Measurements from ENCODE around the gene CEMIP. TPM values are rescaled to one million over a fixed set of nuclear protein-coding genes. Genes with fewer than 3 reads are reported as not detected.

CEMIP gene
- total RNA-seq, 1 donor from 2014 or later, result not detected

DNA sequence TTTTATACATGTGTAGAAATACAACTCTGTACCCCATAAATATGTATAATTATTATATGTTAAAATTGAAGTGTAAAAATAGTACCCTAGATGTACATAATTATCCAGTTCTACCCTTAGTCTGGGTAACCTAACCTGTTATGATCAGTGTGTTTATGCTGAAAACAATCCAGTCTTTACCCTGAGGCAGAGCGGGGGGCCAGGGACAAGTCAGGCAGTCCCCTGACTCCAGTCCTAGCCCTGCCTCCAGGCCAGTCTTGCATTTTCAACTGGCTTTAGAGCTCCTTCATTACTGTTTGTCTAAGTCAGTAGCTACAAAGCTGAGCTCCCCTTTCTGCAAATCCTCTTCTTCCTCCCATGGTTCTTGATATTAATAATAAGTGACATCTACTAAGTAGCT lies 207.3 kb downstream of the CEMIP start:
- no peak overlapping the region for H3K27ac Mint-ChIP-seq
- Histone ChIP-seq H3F3A (ENCODE audit: low read depth) (peaks cover 12% of the 10 kb centered on the region), H3K4me2 (no peak overlapping the region), H3K4me3 (no peak overlapping the region), H3K9ac (no peak overlapping the region), H3K27me3 (no peaks in the 10 kb centered on the region), H3K36me3 (no peaks in the 10 kb centered on the region), H3K4me1 (peaks cover 27% of the 10 kb centered on the region), H3K9me3 (ENCODE audit: low read depth) (no peaks in the 10 kb centered on the region), H2AFZ (replicated peaks) (no peak overlapping the region), H3K79me2 (ENCODE audit: low read depth) (peaks cover 79% of the 10 kb centered on the region), H4K20me1 (ENCODE audit: low read depth) (peaks cover 55% of the 10 kb centered on the region), H3K27ac (no peak overlapping the region)
- no peak for DNase-seq (ENCODE audit: low spot score)
- peaks cover 5% of the 10 kb centered on the region for H3K36me3 Mint-ChIP-seq
- H3K27me3 Mint-ChIP-seq (ENCODE audit: insufficient read depth, low read depth), result no peaks in the 10 kb centered on the region
- no peaks in the 10 kb centered on the region for H3K9me3 Mint-ChIP-seq
- H3K4me3 Mint-ChIP-seq, result no peak overlapping the region
- no peak for TF ChIP-seq EZH2phosphoT487 (IDR thresholded peaks at IDR 0.05)
- TF ChIP-seq, protein P1, sequence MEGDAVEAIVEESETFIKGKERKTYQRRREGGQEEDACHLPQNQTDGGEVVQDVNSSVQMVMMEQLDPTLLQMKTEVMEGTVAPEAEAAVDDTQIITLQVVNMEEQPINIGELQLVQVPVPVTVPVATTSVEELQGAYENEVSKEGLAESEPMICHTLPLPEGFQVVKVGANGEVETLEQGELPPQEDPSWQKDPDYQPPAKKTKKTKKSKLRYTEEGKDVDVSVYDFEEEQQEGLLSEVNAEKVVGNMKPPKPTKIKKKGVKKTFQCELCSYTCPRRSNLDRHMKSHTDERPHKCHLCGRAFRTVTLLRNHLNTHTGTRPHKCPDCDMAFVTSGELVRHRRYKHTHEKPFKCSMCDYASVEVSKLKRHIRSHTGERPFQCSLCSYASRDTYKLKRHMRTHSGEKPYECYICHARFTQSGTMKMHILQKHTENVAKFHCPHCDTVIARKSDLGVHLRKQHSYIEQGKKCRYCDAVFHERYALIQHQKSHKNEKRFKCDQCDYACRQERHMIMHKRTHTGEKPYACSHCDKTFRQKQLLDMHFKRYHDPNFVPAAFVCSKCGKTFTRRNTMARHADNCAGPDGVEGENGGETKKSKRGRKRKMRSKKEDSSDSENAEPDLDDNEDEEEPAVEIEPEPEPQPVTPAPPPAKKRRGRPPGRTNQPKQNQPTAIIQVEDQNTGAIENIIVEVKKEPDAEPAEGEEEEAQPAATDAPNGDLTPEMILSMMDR (IDR thresholded peaks at IDR 0.05), result no peak
- no peak for TF ChIP-seq EZH2 (IDR thresholded peaks at IDR 0.05)
- peaks cover 25% of the 10 kb centered on the region for H3K4me1 Mint-ChIP-seq

DNA sequence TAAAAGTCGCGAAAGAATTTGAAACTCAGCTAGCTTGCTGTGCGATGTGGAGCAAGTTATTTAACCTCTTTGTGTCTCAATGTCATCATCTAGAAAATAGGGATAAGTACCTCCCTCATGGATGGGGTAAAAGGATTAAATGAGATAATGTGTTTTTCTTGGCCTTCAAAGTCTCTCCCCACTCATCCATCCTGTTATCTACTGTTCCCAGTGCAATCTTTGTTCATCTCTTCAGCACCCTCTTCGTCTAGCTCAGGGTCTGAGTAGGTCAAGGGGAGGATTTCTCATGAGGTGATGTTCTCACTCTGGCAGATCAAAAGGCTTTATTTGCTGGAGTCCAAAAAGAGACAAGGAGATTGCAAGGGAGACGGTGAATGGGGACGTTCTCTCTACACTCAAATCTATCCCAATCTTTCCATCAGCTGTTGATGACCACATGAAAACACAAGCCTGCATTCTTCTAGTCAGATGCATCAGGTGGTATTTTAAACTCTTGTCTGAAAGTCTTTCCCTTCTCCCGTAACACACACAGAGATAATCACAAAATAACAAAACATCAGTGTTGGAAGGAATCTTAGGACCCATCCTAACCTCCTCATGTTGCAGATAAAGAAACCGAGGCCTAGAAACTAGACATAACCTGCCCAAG lies 209.1 kb downstream of the CEMIP start:
- H3K9me3 ChIP-seq (ENCODE audit: low read depth), result no peaks in the 10 kb centered on the region
- peak overlapping the region; percentile 79 for H3K9ac ChIP-seq
- Mint-ChIP-seq H3K4me3 (peak overlapping the region; percentile 97), H3K4me1 (peaks cover 25% of the 10 kb centered on the region), H3K9me3 (no peaks in the 10 kb centered on the region), H3K36me3 (no peaks in the 10 kb centered on the region), H3K27me3 (ENCODE audit: insufficient read depth, low read depth) (no peaks in the 10 kb centered on the region), H3K27ac (no peak overlapping the region)
- H3K79me2 ChIP-seq (ENCODE audit: low read depth), result peaks cover 63% of the 10 kb centered on the region
- H3K36me3 ChIP-seq, result no peaks in the 10 kb centered on the region
- H3K4me1 ChIP-seq, result peaks cover 27% of the 10 kb centered on the region
- H3K27ac ChIP-seq, result no peak overlapping the region
- H3F3A ChIP-seq (ENCODE audit: low read depth), result peaks cover 12% of the 10 kb centered on the region
- H3K4me2 ChIP-seq, result peak overlapping the region; percentile 90
- H4K20me1 ChIP-seq (ENCODE audit: low read depth), result peaks cover 48% of the 10 kb centered on the region
- H2AFZ ChIP-seq (replicated peaks), result no peak overlapping the region
- H3K27me3 ChIP-seq, result no peaks in the 10 kb centered on the region
- peak overlapping the region; percentile 82 for H3K4me3 ChIP-seq
- TF ChIP-seq EZH2 (IDR thresholded peaks at IDR 0.05) (no peak), EZH2phosphoT487 (IDR thresholded peaks at IDR 0.05) (no peak)
- TF ChIP-seq, protein P1 (IDR thresholded peaks at IDR 0.05), result no peak
- DNase-seq (ENCODE audit: low spot score), result no peak

DNA sequence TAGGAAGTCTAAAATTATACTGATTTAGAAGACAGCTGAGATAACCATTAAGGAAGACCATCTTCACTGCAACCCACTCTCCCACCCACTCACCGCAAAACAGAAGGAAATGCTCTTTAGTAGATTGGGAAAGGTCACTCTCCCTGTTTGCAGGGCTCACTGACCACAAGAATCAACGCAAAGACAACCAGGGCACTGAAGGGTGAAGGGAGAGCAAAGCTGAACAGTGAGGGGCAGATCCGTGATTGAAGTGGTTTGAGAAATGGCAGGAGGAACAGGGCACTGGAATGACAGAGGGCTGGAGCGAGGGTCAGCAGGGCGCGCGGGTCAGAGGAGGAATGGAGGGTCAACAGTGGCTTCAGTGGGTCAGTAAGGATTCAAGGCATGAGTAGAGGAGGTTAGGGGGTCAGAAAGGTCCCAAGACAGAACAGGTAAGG lies 209.9 kb downstream of the CEMIP start:
- Mint-ChIP-seq H3K4me3 (peak overlapping the region; percentile 97), H3K36me3 (no peaks in the 10 kb centered on the region), H3K27ac (peak overlapping the region; percentile 85), H3K27me3 (ENCODE audit: insufficient read depth, low read depth) (no peaks in the 10 kb centered on the region), H3K9me3 (no peaks in the 10 kb centered on the region), H3K4me1 (peaks cover 25% of the 10 kb centered on the region)
- TF ChIP-seq EZH2 (IDR thresholded peaks at IDR 0.05) (no peak), EZH2phosphoT487 (IDR thresholded peaks at IDR 0.05) (no peak)
- TF ChIP-seq, protein P1 (IDR thresholded peaks at IDR 0.05), result no peak
- Histone ChIP-seq H3K9me3 (ENCODE audit: low read depth) (no peaks in the 10 kb centered on the region), H3K4me2 (peak overlapping the region; percentile 90), H3F3A (ENCODE audit: low read depth) (peaks cover 12% of the 10 kb centered on the region), H3K4me3 (peak overlapping the region; percentile 82), H3K36me3 (no peaks in the 10 kb centered on the region), H2AFZ (replicated peaks) (peak overlapping the region; percentile 95), H3K27me3 (no peaks in the 10 kb centered on the region), H3K9ac (peak overlapping the region; percentile 79), H3K4me1 (peaks cover 27% of the 10 kb centered on the region), H3K79me2 (ENCODE audit: low read depth) (peaks cover 54% of the 10 kb centered on the region), H4K20me1 (ENCODE audit: low read depth) (peaks cover 41% of the 10 kb centered on the region), H3K27ac (no peak overlapping the region)
- peak; percentile 53 for DNase-seq (ENCODE audit: low spot score)

Data from neural progenitor cell (in vitro differentiated cells).